HepG2 (cell line): ENCODE results near the gene MRPL14. TPM values are rescaled to one million over a fixed set of nuclear protein-coding genes. Genes with fewer than 3 reads are reported as not detected.

Experiments used
- ATAC-seq: fragments of 200-7000 bp; cut with Tn5 transposase; 3 replicates; pipeline ENCODE4 v1.9.1; 2020; ENCODE audit warnings: mild to moderate bottlenecking, moderate library complexity
- Bru-seq: library from RNA; stranded (reverse); fragments of 400-500 nt; gene quantifications from one replicate; lab custom pipeline; 2021; lab: Mats Ljungman, UMichigan
- BruChase-seq, 2 experiments: library from RNA; stranded (reverse); fragments of 400-500 nt; gene quantifications; one replicate each; lab custom pipeline; 2021; lab: Mats Ljungman, UMichigan
- BruUV-seq: library from RNA; stranded (reverse); fragments of 400-500 nt; replicated peaks from 2 replicates; lab custom pipeline; 2021; lab: Mats Ljungman, UMichigan
- CTCF ChIA-PET: fragments of 300-600 bp; formaldehyde crosslinking; extraction: SDS; loops from one replicate; lab custom pipeline; 2021; ENCODE audit warnings: low total read pairs, inconsistent platforms, low intra/inter-chr PET ratio; lab: Yijun Ruan, JAX
- POLR2A ChIA-PET: fragments of 350-600 bp; sonication (Branson Sonifier 250); formaldehyde crosslinking; loops from one replicate; lab custom pipeline; 2020; ENCODE audit warnings: antibody characterized with exemption, inconsistent platforms; lab: Yijun Ruan, JAX
- DNase-seq: peaks from one replicate; pipeline ENCODE4 v3.0.0-alpha.2; 2015; ENCODE audit warnings: low spot score
- FAIRE-seq: peaks from 3 replicates; lab custom pipeline; 2011; peaks lifted over from hg19 to GRCh38; lab: Jason Lieb, UNC
- H2AFZ ChIP-seq: one replicate; pipeline ENCODE4 v1.6.1; 2011; ENCODE audit warnings: low read length, inconsistent platforms
- H3K27ac ChIP-seq: fragments of 300-600 bp; 3 replicates; pipeline ENCODE4 v1.8.0; 2011; ENCODE audit warnings: mixed run types, mild to moderate bottlenecking, mixed read lengths, low read length, inconsistent platforms; ENCODE audit not compliant: insufficient read depth; ENCODE audit errors: extremely low read length
- H3K27me3 ChIP-seq, 2 experiments: fragments of 200-600 bp in 1 of 2; 2 replicates in 1 of 2; 3 replicates in 1 of 2; pipeline versions ENCODE4 v1.6.0 to v1.8.0; 2011; ENCODE audit warnings: low read length in 2 of 2, mild to moderate bottlenecking in 2 of 2, moderate library complexity in 2 of 2, inconsistent platforms in 1 of 2; ENCODE audit not compliant: insufficient read depth in 2 of 2, control insufficient read depth in 1 of 2
- H3K36me3 ChIP-seq, 2 experiments: fragments of 200-600 bp in 1 of 2; replicated peaks in 1 of 2; 2 replicates in 1 of 2; 3 replicates in 1 of 2; pipeline versions ENCODE4 v1.5.1 to v1.8.0; 2011; ENCODE audit warnings: low read length in 2 of 2, inconsistent platforms in 1 of 2; ENCODE audit not compliant: insufficient read depth in 2 of 2, control insufficient read depth in 1 of 2
- H3K4me1 ChIP-seq: 2 replicates; pipeline ENCODE4 v1.5.1; 2012; ENCODE audit warnings: low read length, inconsistent platforms; ENCODE audit not compliant: insufficient read depth
- H3K4me2 ChIP-seq: 2 replicates; pipeline ENCODE4 v1.6.0; 2011; ENCODE audit warnings: low read depth, low read length, inconsistent platforms
- H3K4me3 ChIP-seq, 3 experiments: fragments of 200-600 bp in 1 of 3; sonication (generic), shearing (Covaris generic) in 1 of 3; replicated peaks in 1 of 3; 2 replicates each; pipeline ENCODE4 v1.5.1; 2011 to 2016; ENCODE audit warnings: low read length in 3 of 3, inconsistent platforms in 2 of 3, low read depth in 2 of 3, mild to moderate bottlenecking in 2 of 3, control low read depth in 1 of 3, mixed read lengths in 1 of 3; ENCODE audit not compliant: insufficient read depth in 1 of 3
- H3K79me2 ChIP-seq: one replicate; pipeline ENCODE4 v1.6.1; 2011; ENCODE audit warnings: low read length, inconsistent platforms; ENCODE audit not compliant: insufficient read depth
- H3K9ac ChIP-seq: 2 replicates; pipeline ENCODE4 v1.6.0; 2011; ENCODE audit warnings: mild to moderate bottlenecking, low read depth, low read length, inconsistent platforms; ENCODE audit not compliant: insufficient read depth
- H3K9me3 ChIP-seq: 2 replicates; pipeline ENCODE4 v1.5.1; 2012; ENCODE audit warnings: mild to moderate bottlenecking, low read length
- H4K20me1 ChIP-seq: 2 replicates; pipeline ENCODE4 v1.6.0; 2011; ENCODE audit warnings: inconsistent platforms, mild to moderate bottlenecking, low read length, moderate library complexity; ENCODE audit not compliant: insufficient read depth
- ARID4A ChIP-seq: sonication (generic); formaldehyde crosslinking; IDR thresholded peaks from 2 replicates; pipeline ENCODE4 v1.5.0; 2020; ENCODE audit warnings: mild to moderate bottlenecking, missing genetic modification reagents, borderline replicate concordance
- BORCS8-MEF2B ChIP-seq: sonication (generic); formaldehyde crosslinking; IDR thresholded peaks from 2 replicates; pipeline ENCODE4 v1.8.0; 2022; ENCODE audit warnings: mild to moderate bottlenecking, missing genetic modification reagents
- FOXC1 ChIP-seq: sonication (generic); formaldehyde crosslinking; IDR thresholded peaks from 2 replicates; pipeline ENCODE4 v1.8.0; 2022; ENCODE audit warnings: mild to moderate bottlenecking, missing genetic modification reagents, borderline replicate concordance
- MAZ ChIP-seq, 2 experiments: sonication (generic) in 1 of 2; formaldehyde crosslinking in 1 of 2; IDR thresholded peaks; 2 replicates each; pipeline versions ENCODE4 v1.5.0 to v1.6.1; 2012 to 2020; ENCODE audit warnings: low read depth in 2 of 2, mild to moderate bottlenecking in 2 of 2, borderline replicate concordance in 1 of 2, improper control_type of control experiment in 1 of 2, low read length in 1 of 2, missing genetic modification reagents in 1 of 2, moderate library complexity in 1 of 2
- NFKB2 ChIP-seq: sonication (generic); formaldehyde crosslinking; IDR thresholded peaks from 2 replicates; pipeline ENCODE4 v1.4.0; 2020; ENCODE audit warnings: missing genetic modification reagents, borderline replicate concordance
- POLR2A ChIP-seq, 2 experiments: IDR thresholded peaks; 2 replicates each; pipeline ENCODE4 v1.6.1; 2011; ENCODE audit warnings: low read depth in 2 of 2, low read length in 2 of 2, mild to moderate bottlenecking in 1 of 2, moderate library complexity in 1 of 2; ENCODE audit not compliant: insufficient read depth in 1 of 2
- SALL1 ChIP-seq: sonication (generic); formaldehyde crosslinking; IDR thresholded peaks from 2 replicates; pipeline ENCODE4 v1.8.0; 2022; ENCODE audit warnings: mild to moderate bottlenecking, missing genetic modification reagents
- SIN3B ChIP-seq: fragments of 150-350 bp; IDR thresholded peaks from 2 replicates; pipeline ENCODE4 v1.6.1; 2014; ENCODE audit warnings: low read length
- YEATS4 ChIP-seq: sonication (generic); formaldehyde crosslinking; IDR thresholded peaks from 2 replicates; pipeline ENCODE4 v1.4.0; 2020; ENCODE audit warnings: missing genetic modification reagents, borderline replicate concordance
- ZNF143 ChIP-seq: sonication (generic); formaldehyde crosslinking; IDR thresholded peaks from 2 replicates; pipeline ENCODE4 v1.4.0; 2020; ENCODE audit warnings: missing genetic modification reagents
- ZNF207 ChIP-seq: fragments of 450-650 bp; IDR thresholded peaks from 2 replicates; pipeline ENCODE4 v1.6.1; 2016; ENCODE audit warnings: antibody characterized with exemption, borderline replicate concordance
- ZNF749 ChIP-seq: sonication (generic); formaldehyde crosslinking; IDR thresholded peaks from 2 replicates; pipeline ENCODE4 v1.8.0; 2022; ENCODE audit warnings: mild to moderate bottlenecking, missing genetic modification reagents, moderate library complexity, borderline replicate concordance
- WGBS: methylation state at CpG from one replicate; pipeline ENCODE4 v1.1.6; 2017; ENCODE audit warnings: low lambda C conversion rate; 5-methylcytosine and 5-hydroxymethylcytosine counted together
- in situ Hi-C: cut with HindIII; loops from 2 replicates; pipeline ENCODE4 v1.10.0; 2017; ENCODE audit warnings: low pct_unique_long_range_greater_than_20kb; ENCODE audit not compliant: extremely low pct_ligation_motif_present
- intact Hi-C: fragments of 100-400 bp; cut with micrococcal nuclease; formaldehyde crosslinking; loops from one replicate; pipeline ENCODE4 v1.10.0; 2022; ENCODE audit not compliant: unreplicated experiment
- long read RNA-seq, 2 experiments: library from RNA in 1 of 2; library from polyadenylated mRNA in 1 of 2; stranded (forward) in 1 of 2; unstranded in 1 of 2; transcript quantifications; one replicate each; pipeline ENCODE4 v2.0.0, GENCODE V29; 2019 to 2022
- polyA minus RNA-seq, 3 experiments: library from RNA; depleted of rRNA, polyadenylated mRNA; stranded (reverse); fragments of >200 nt; gene quantifications; 2 replicates each; pipeline ENCODE4 v1.2.3, GENCODE V29; 2011; ENCODE audit warnings: low replicate concordance in 1 of 3
- polyA plus RNA-seq, 8 experiments: library from polyadenylated mRNA; depleted of rRNA in 3 of 8; stranded (reverse) in 7 of 8; unstranded in 1 of 8; fragments of >200 nt; fragmentation: Illumina TruSeq in 4 of 8; extraction: Trizol in 4 of 8; gene quantifications; 2 replicates each; pipeline versions ENCODE4 v1.2.1 to v1.2.3, GENCODE V29; 2011 to 2016; ENCODE audit warnings: low read depth in 4 of 8, missing spikeins in 1 of 8, mixed read lengths in 1 of 8; ENCODE audit not compliant: insufficient read depth in 1 of 8
- total RNA-seq, 5 experiments: library from RNA; depleted of rRNA; stranded (reverse); fragments of >200 nt; fragmentation: Illumina TruSeq; extraction: Trizol; gene quantifications; 2 replicates each; pipeline ENCODE4 v1.2.3, GENCODE V29; 2016; ENCODE audit warnings: low read depth in 1 of 5

The MRPL14 gene
- total RNA-seq (2016; rRNA removed; fragmentation: Illumina TruSeq; extraction: Trizol) = 178 and 191 TPM in 2 replicates
- total RNA-seq (2016; cell fraction: cytosol; rRNA removed; fragmentation: Illumina TruSeq; extraction: Trizol; ENCODE audit: low read depth) = 169 and 189 TPM in 2 replicates
- 186 and 208 TPM in 2 replicates for total RNA-seq (2016; cell fraction: insoluble cytoplasmic fraction; rRNA removed; fragmentation: Illumina TruSeq; extraction: Trizol)
- total RNA-seq (2016; cell fraction: membrane; rRNA removed; fragmentation: Illumina TruSeq; extraction: Trizol) = 148 and 200 TPM in 2 replicates
- 65.1 and 65.8 TPM in 2 replicates for total RNA-seq (2016; cell fraction: nucleus; rRNA removed; fragmentation: Illumina TruSeq; extraction: Trizol)
- polyA plus RNA-seq (2011; rRNA removed) = 157 and 166 TPM in 2 replicates
- 144 and 170 TPM in 2 replicates for polyA plus RNA-seq (2011; cell fraction: cytosol; rRNA removed)
- 42.8 and 46.0 TPM in 2 replicates for polyA plus RNA-seq (2011; cell fraction: nucleus; rRNA removed)
- polyA plus RNA-seq (2012) = 135 and 137 TPM in 2 replicates
- 114 and 150 TPM in 2 replicates for polyA plus RNA-seq (2016; cell fraction: cytosol; fragmentation: Illumina TruSeq; extraction: Trizol; ENCODE audit: low read depth)
- polyA plus RNA-seq (2016; cell fraction: insoluble cytoplasmic fraction; fragmentation: Illumina TruSeq; extraction: Trizol; ENCODE audit: low read depth) = 163 and 186 TPM in 2 replicates
- 111 and 143 TPM in 2 replicates for polyA plus RNA-seq (2016; cell fraction: membrane; fragmentation: Illumina TruSeq; extraction: Trizol; ENCODE audit: low read depth)
- 92.9 and 98.5 TPM in 2 replicates for polyA plus RNA-seq (2016; cell fraction: nucleus; fragmentation: Illumina TruSeq; extraction: Trizol; ENCODE audit: insufficient read depth, low read depth)
- polyA minus RNA-seq (2011; rRNA and poly(A)+ RNA removed; ENCODE audit: low replicate concordance) = 33.2 and 40.9 TPM in 2 replicates
- polyA minus RNA-seq (2011; cell fraction: cytosol; rRNA and poly(A)+ RNA removed) = 22.7 and 28.4 TPM in 2 replicates
- 20.0 and 21.5 TPM in 2 replicates for polyA minus RNA-seq (2011; cell fraction: nucleus; rRNA and poly(A)+ RNA removed)
- percentile 92 among the genes with signal in this experiment for Bru-seq, nascent RNA
- percentile 88 among the genes with signal in this experiment for BruChase-seq, experiment 1, labeled RNA remaining after a 6-hour chase
- percentile 91 among the genes with signal in this experiment for BruChase-seq, experiment 2, labeled RNA remaining after a 2-hour chase
- long read RNA-seq, experiment 1, transcript MRPL14-201 (3 exons, 959 nt) = major isoform, 259 of 298 reads
- long read RNA-seq, experiment 1, partial matches to known transcripts = 25 of 298 reads
- long read RNA-seq, experiment 1, other reads (novel, unspliced or antisense) = 14 of 298 reads
- long read RNA-seq, experiment 2, transcript MRPL14-201 (3 exons, 959 nt) = major isoform, 231 of 318 reads
- long read RNA-seq, experiment 2, partial matches to known transcripts = 59 of 318 reads
- long read RNA-seq, experiment 2, other reads (novel, unspliced or antisense) = 28 of 318 reads

DNA sequence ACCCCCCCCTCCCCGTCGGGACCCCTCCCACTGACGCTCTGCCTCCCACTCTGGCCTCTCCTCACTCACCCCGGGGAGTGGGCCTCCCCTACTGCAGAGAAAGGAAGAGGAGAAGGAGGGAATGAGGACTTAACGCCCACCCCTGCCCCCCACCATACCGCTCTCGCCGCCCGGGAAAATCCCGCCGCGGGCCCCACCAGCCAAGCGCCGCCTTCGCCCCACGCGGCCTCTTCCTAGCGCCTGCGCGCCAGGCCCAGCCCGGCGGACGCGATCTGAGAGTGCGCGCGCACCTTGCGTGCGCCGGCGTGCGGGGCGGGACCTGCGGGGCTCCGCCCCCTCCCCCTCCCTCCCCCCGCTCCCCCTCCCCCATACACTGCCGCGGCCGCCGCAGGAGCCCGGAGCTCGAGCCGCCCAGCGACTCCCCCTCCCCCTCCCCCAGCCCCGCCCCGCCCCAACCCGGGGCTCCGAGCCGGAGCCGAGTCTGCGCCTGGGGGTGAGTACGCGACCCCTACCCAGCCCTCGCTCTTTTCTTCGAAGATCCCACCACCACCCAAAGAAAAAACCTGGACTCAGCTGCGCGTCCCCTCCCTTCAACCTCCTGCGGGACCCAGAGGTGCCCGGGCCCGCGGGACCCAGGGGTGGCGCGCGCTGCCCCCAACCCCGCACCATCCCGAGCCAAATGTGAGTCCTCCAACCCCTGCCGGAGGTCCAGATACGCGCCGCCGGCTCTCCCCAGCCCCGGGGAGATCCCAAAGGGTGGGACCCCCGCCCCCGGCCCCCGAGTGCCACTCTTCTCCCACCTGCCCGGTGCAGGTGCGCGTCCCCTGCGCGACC, at the start of gene MRPL14, which contains the start of gene TMEM63B:
Gene MRPL14, minus strand, starts transcription at position 267 of the 834 bp plus-strand sequence. CDS start 10,841 bp downstream, outside the sequence.
Gene TMEM63B, plus strand, starts transcription at position 369 of the 834 bp plus-strand sequence. CDS start 7,031 bp downstream, outside the sequence.
- peaks cover 39% of the 10 kb centered on the region for H4K20me1 ChIP-seq
- WGBS = 1% methylated on average over 34 of the region's 80 CpGs
- no TSS peak for BruUV-seq
- in situ Hi-C loops = no loop called here
- H3K4me3 ChIP-seq = peak within 1 kb of the TSS; percentile 94 to 95 (median 95)
- no peaks in the 10 kb centered on the region for H3K9me3 ChIP-seq
- POLR2A ChIA-PET = interaction anchor here (0.6 to 1.5 kb wide), 13 partner anchors 9 to 870 kb away, joined by 3 to 17 read pairs (median 5); partner anchors contain the start of genes HSP90AB1 and SLC35B2
- CTCF ChIA-PET = no interaction called here
- DNase-seq (peak; percentile 76), FAIRE-seq (no peak), ATAC-seq (peak; percentile 81)
- H3K27ac ChIP-seq = peak within 1 kb of the TSS; percentile 86
- intact Hi-C loops = loop anchor here (2.0 kb wide), 2 partner anchors 15 to 23 kb away; no protein-coding TSS in a partner anchor
- H3K4me2 ChIP-seq = peak within 1 kb of the TSS; percentile 96
- H3K36me3 ChIP-seq = peaks cover 0 to 7% of the 10 kb centered on the region in 2 experiments; a peak in 2 of 5 replicates
- no peaks in the 10 kb centered on the region; a peak in 1 of 5 replicates for H3K27me3 ChIP-seq
- H3K4me1 ChIP-seq = peaks cover 79% of the 10 kb centered on the region
- peaks cover 81% of the 10 kb centered on the region for H3K79me2 ChIP-seq
- peak within 1 kb of the TSS; percentile 94 for H3K9ac ChIP-seq
- no peak within 1 kb of the TSS for H2AFZ ChIP-seq
- TF ChIP-seq YEATS4 (CRISPR knock-in tag) (peak; percentile 79; the same call in 1 of the 2 replicates), NFKB2 (CRISPR knock-in tag) (0 out of 2 replicates have a peak, but pooled peaks have one; percentile 54), ZNF749 (CRISPR knock-in tag) (peak; percentile 43; the same call in 1 of the 2 replicates), POLR2A (IDR thresholded peaks at IDR 0.05; ENCODE audit: insufficient read depth in 1 of 2, low read depth in 2 of 2, low read length in 2 of 2) (peak; percentile 77 to 89), ZNF143 (CRISPR knock-in tag) (0 out of 2 replicates have a peak, but pooled peaks have one; percentile 26), FOXC1 (CRISPR knock-in tag) (peak; percentile 41; the same call in 1 of the 2 replicates), SALL1 (CRISPR knock-in tag) (peak; percentile 63), ZNF207 (no peak), ARID4A (peak; percentile 53; the same call in 1 of the 2 replicates), MAZ (IDR thresholded peaks at IDR 0.05; ENCODE audit: borderline replicate concordance, low read depth, low read length) (peak; percentile 56; the same call in 1 of the 2 replicates), MAZ (CRISPR knock-in tag; IDR thresholded peaks at IDR 0.05; ENCODE audit: low read depth) (peak; percentile 82), SIN3B (0 out of 2 replicates have a peak, but pooled peaks have one; percentile 27), BORCS8-MEF2B (CRISPR knock-in tag) (peak; percentile 58; the same call in 1 of the 2 replicates)
